ENCODE data around the gene VTI1A.

Gene VTI1A

GRCh38 chr10:112631501-112632400 lies 184.7 kb downstream of the VTI1A start:
- no peaks in the 10 kb centered on the region for H3K27me3 ChIP-seq (ENCODE audit: control insufficient read depth, insufficient read depth, low read length)
- TF ChIP-seq, protein P1, sequence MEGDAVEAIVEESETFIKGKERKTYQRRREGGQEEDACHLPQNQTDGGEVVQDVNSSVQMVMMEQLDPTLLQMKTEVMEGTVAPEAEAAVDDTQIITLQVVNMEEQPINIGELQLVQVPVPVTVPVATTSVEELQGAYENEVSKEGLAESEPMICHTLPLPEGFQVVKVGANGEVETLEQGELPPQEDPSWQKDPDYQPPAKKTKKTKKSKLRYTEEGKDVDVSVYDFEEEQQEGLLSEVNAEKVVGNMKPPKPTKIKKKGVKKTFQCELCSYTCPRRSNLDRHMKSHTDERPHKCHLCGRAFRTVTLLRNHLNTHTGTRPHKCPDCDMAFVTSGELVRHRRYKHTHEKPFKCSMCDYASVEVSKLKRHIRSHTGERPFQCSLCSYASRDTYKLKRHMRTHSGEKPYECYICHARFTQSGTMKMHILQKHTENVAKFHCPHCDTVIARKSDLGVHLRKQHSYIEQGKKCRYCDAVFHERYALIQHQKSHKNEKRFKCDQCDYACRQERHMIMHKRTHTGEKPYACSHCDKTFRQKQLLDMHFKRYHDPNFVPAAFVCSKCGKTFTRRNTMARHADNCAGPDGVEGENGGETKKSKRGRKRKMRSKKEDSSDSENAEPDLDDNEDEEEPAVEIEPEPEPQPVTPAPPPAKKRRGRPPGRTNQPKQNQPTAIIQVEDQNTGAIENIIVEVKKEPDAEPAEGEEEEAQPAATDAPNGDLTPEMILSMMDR (IDR thresholded peaks at IDR 0.05), result no peak
- H3K4me1 ChIP-seq, result no peaks in the 10 kb centered on the region
- no peak overlapping the region for H3K4me3 ChIP-seq (ENCODE audit: low read depth, low read length)
- H3K79me2 ChIP-seq, result no peaks in the 10 kb centered on the region
- H3K36me3 ChIP-seq (ENCODE audit: control insufficient read depth, insufficient read depth, low read length), result no peaks in the 10 kb centered on the region
- no peak overlapping the region for H3K9ac ChIP-seq
- H2AFZ ChIP-seq, result no peak overlapping the region
- H3K4me2 ChIP-seq (ENCODE audit: low read length), result no peak overlapping the region
- H3K9me3 ChIP-seq (ENCODE audit: control insufficient read depth, low read length), result no peaks in the 10 kb centered on the region
- H3K27ac ChIP-seq, result no peak overlapping the region

DNA sequence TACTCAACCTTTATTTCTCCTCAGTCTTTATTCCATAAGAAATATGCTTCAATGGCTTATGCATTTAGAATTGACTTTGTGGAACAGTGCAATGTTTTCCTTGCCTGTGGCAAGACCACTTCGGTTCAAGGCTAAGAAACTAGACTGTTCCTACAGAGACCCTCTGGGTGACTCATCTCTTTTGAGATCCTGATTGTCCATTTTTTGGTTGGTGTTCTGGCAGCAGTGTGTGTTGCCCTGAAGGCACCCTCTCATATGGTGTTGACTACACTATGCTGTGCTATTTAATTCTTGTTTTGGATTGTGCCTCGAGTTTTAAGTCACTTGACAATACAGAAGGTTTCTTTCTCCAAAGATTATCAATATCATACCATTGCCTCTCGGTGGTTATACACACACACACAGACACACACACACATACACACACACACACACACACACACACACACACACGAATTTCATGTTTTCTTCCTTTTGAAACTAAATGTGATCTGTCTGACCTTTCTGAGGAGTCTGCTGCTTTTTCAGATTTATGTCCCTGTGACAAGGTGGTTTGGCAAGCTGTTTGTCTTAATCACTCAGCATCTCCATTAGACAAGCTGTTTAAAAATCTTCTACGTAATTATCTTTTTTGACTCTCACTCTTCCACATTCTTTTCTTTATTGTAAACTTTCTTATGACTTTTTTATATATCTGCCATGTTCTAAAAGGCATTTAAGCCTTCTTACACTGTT lies 187.2 kb downstream of the VTI1A start:
- Histone ChIP-seq H3K27ac (no peak overlapping the region), H3K9ac (no peak overlapping the region), H3K4me2 (ENCODE audit: low read length) (no peak overlapping the region), H3K36me3 (ENCODE audit: control insufficient read depth, insufficient read depth, low read length) (no peaks in the 10 kb centered on the region), H3K27me3 (ENCODE audit: control insufficient read depth, insufficient read depth, low read length) (no peaks in the 10 kb centered on the region), H3K79me2 (no peaks in the 10 kb centered on the region), H2AFZ (no peak overlapping the region), H3K4me1 (no peaks in the 10 kb centered on the region), H3K4me3 (ENCODE audit: low read depth, low read length) (no peak overlapping the region), H3K9me3 (ENCODE audit: control insufficient read depth, low read length) (no peaks in the 10 kb centered on the region)
- TF ChIP-seq, protein P1 (IDR thresholded peaks at IDR 0.05), result no peak

DNA sequence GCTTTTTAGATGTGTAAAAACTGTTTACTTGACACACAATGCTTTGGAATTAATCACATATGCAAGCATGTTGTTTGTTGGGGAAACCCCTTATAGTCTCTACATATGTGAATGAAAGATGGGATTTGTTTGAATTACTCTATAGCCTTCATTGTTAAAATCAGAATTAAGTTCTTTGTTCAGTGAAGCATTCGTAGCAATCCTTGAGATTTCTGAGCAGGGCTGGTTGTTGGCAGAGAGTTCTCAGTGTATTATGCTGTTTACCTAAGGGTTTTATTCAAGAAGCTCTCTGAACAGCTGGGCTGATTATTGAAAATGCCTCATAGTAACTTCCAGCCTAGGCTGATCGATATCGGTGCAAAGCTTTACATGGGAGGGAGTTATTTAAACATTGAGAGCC lies 190.9 kb downstream of the VTI1A start:
- Histone ChIP-seq H3K4me2 (ENCODE audit: low read length) (no peak overlapping the region), H3K79me2 (no peaks in the 10 kb centered on the region), H3K36me3 (ENCODE audit: control insufficient read depth, insufficient read depth, low read length) (no peaks in the 10 kb centered on the region), H3K27ac (no peak overlapping the region), H3K4me1 (no peaks in the 10 kb centered on the region), H3K9me3 (ENCODE audit: control insufficient read depth, low read length) (no peaks in the 10 kb centered on the region), H3K9ac (no peak overlapping the region), H3K27me3 (ENCODE audit: control insufficient read depth, insufficient read depth, low read length) (no peaks in the 10 kb centered on the region), H2AFZ (no peak overlapping the region), H3K4me3 (ENCODE audit: low read depth, low read length) (no peak overlapping the region)
- TF ChIP-seq, protein P1 (IDR thresholded peaks at IDR 0.05), result no peak

- Histone ChIP-seq H3K4me3 (ENCODE audit: low read depth, low read length) (no peak overlapping the region), H3K27me3 (ENCODE audit: control insufficient read depth, insufficient read depth, low read length) (no peaks in the 10 kb centered on the region), H3K79me2 (no peaks in the 10 kb centered on the region), H3K9me3 (ENCODE audit: control insufficient read depth, low read length) (no peaks in the 10 kb centered on the region), H3K9ac (no peak overlapping the region), H3K27ac (no peak overlapping the region), H2AFZ (no peak overlapping the region), H3K4me1 (no peaks in the 10 kb centered on the region), H3K4me2 (ENCODE audit: low read length) (no peak overlapping the region), H3K36me3 (ENCODE audit: control insufficient read depth, insufficient read depth, low read length) (no peaks in the 10 kb centered on the region)
- TF ChIP-seq, protein P1 (IDR thresholded peaks at IDR 0.05), result no peak
These were observed 192.3 kb downstream of the VTI1A start for GRCh38 chr10:112639298-112639697.
